OCI-LY7 (cell line): ENCODE data around the gene MARS1. TPM values are rescaled to one million over a fixed set of nuclear protein-coding genes. Genes with fewer than 3 reads are reported as not detected.

Source experiments
- BruUV-seq: library from RNA; stranded (reverse); fragments of 400-500 nt; replicated peaks from 2 replicates; lab custom pipeline; 2021; lab: Mats Ljungman, UMichigan
- CTCF ChIA-PET: fragments of 300-600 bp; sonication (Branson Sonifier 250); formaldehyde crosslinking; loops from one replicate; lab custom pipeline; 2022; ENCODE audit warnings: antibody characterized with exemption; ENCODE audit not compliant: unreplicated experiment; lab: Charles Lee
- POLR2A ChIA-PET: fragments of 300-600 bp; sonication (Branson Sonifier 250); formaldehyde crosslinking; loops from one replicate; lab custom pipeline; 2022; ENCODE audit warnings: antibody characterized with exemption; lab: Charles Lee
- DNase-seq: peaks from one replicate; pipeline ENCODE4 v3.0.0-alpha.2; 2015; ENCODE audit warnings: low spot score
- H2AFZ ChIP-seq: fragments of 200-600 bp; sonication (generic), shearing (Covaris generic); 2 replicates; pipeline ENCODE4 v1.6.1; 2014; ENCODE audit warnings: mild to moderate bottlenecking, antibody characterized with exemption, low read length, moderate library complexity
- H3K27ac ChIP-seq: fragments of 200-600 bp; sonication (generic); 2 replicates; pipeline ENCODE4 v1.5.1; 2014; ENCODE audit warnings: mixed run types, low read depth, mild to moderate bottlenecking, moderate library complexity, low read length, inconsistent platforms; ENCODE audit not compliant: poor library complexity, severe bottlenecking
- H3K36me3 ChIP-seq: fragments of 200-600 bp; sonication (generic); 2 replicates; pipeline ENCODE4 v1.6.1; 2014; ENCODE audit warnings: mild to moderate bottlenecking, antibody characterized with exemption, low read length, moderate library complexity, mixed read lengths; ENCODE audit not compliant: insufficient read depth
- H3K4me1 ChIP-seq: fragments of 200-600 bp; sonication (generic); 2 replicates; pipeline ENCODE4 v1.5.1; 2014; ENCODE audit warnings: mild to moderate bottlenecking, low read length; ENCODE audit not compliant: insufficient read depth, poor library complexity, severe bottlenecking
- H3K4me2 ChIP-seq: fragments of 200-600 bp; sonication (generic); 2 replicates; pipeline ENCODE4 v1.6.1; 2014; ENCODE audit warnings: mild to moderate bottlenecking, low read length
- H3K4me3 ChIP-seq: fragments of 200-600 bp; sonication (generic); 2 replicates; pipeline ENCODE4 v1.5.1; 2014; ENCODE audit warnings: mild to moderate bottlenecking, low read depth, low read length; ENCODE audit not compliant: poor library complexity, severe bottlenecking
- H3K79me2 ChIP-seq: fragments of 200-600 bp; sonication (generic); 2 replicates; pipeline ENCODE4 v1.6.1; 2016; ENCODE audit warnings: low read depth, mild to moderate bottlenecking, low read length, moderate library complexity, mixed read lengths; ENCODE audit not compliant: insufficient read depth
- H3K9me2 ChIP-seq: fragments of 200-600 bp; sonication (generic); 2 replicates; pipeline ENCODE4 v1.6.1; 2016; ENCODE audit warnings: mild to moderate bottlenecking, low read length, mixed read lengths; ENCODE audit not compliant: insufficient read depth
- H3K9me3 ChIP-seq: fragments of 200-600 bp; sonication (generic); 2 replicates; pipeline ENCODE4 v1.6.1; 2014; ENCODE audit warnings: mild to moderate bottlenecking, mixed run types, low read length, mixed read lengths
- H4K20me1 ChIP-seq: fragments of 200-600 bp; sonication (generic); 2 replicates; pipeline ENCODE4 v1.6.1; 2014; ENCODE audit warnings: mild to moderate bottlenecking, antibody characterized with exemption, low read length, moderate library complexity, mixed read lengths; ENCODE audit not compliant: insufficient read depth
- CTCF ChIP-seq: fragments of 200-600 bp; sonication (generic); conservative IDR thresholded peaks from 2 replicates; pipeline ENCODE4 v1.5.1; 2014; ENCODE audit warnings: mild to moderate bottlenecking, antibody characterized with exemption, low read length, moderate library complexity, mixed read lengths
- EZH2phosphoT487 ChIP-seq: fragments of 200-600 bp; sonication (generic); IDR thresholded peaks from 2 replicates; pipeline ENCODE4 v1.6.1; 2018; ENCODE audit warnings: low read depth, borderline replicate concordance, mild to moderate bottlenecking, mixed run types, antibody characterized with exemption, low read length, moderate library complexity, mixed read lengths
- intact Hi-C: fragments of 100-400 bp; cut with micrococcal nuclease; formaldehyde crosslinking; loops from one replicate; pipeline ENCODE4 v1.10.0; 2022; ENCODE audit not compliant: unreplicated experiment
- total RNA-seq, 2 experiments: library from RNA; depleted of rRNA in 1 of 2; stranded (reverse); fragments of >200 nt in 1 of 2; shearing (Covaris generic) in 1 of 2; gene quantifications; 2 replicates each; pipeline ENCODE4 v1.2.3, GENCODE V29; 2014 to 2022

The MARS1 gene
- total RNA-seq, 2 experiments from 2014 or later: 272 to 465 TPM

DNA sequence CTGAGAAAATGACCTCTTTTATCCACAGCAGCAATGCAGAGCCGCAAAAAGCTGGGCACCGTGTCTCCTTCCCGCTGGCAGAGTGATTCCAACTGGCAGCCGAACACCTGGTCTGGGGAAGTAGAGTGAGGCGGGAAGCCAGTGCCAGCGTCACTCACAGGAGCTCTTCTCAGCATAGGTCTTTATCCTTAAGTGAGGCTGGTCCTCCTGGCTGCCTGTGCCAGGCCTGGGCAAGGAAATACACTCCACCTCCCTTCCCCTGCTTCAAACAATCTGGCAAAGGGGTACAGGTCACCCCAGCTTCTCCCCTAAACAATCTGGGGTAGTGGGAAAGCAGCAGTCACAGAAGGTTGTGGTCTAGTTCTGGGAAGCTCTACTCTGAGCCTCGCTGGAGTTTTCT is 13.0 kb upstream of the MARS1 start:
- Histone ChIP-seq H2AFZ (no peak overlapping the region), H3K9me2 (no peaks in the 10 kb centered on the region), H3K79me2 (peaks cover 12% of the 10 kb centered on the region; the same call in 1 of the 2 replicates), H4K20me1 (no peaks in the 10 kb centered on the region), H3K9me3 (no peaks in the 10 kb centered on the region), H3K36me3 (peaks cover 53% of the 10 kb centered on the region), H3K27ac (no peak overlapping the region), H3K4me3 (no peak overlapping the region), H3K4me2 (no peak overlapping the region), H3K4me1 (peaks cover 41% of the 10 kb centered on the region)
- ChIA-PET CTCF (interaction anchor here (1.0 kb wide), 1 partner anchor 13 kb away, joined by 3 read pairs; no protein-coding TSS in a partner anchor), POLR2A (interaction anchor here (0.6 kb wide), 2 partner anchors 17 to 1039 kb away, joined by 3 to 6 read pairs; no protein-coding TSS in a partner anchor)
- TF ChIP-seq EZH2phosphoT487 (no peak), CTCF (no peak)
- no TSS peak for BruUV-seq
- no peak for DNase-seq
- intact Hi-C loops: loop anchor here (5.0 kb wide), 1 partner anchor 267 kb away; no protein-coding TSS in a partner anchor

- no peak overlapping the region for H3K27ac ChIP-seq
- no peaks in the 10 kb centered on the region for H3K9me3 ChIP-seq
- ChIA-PET CTCF (no interaction called here), POLR2A (interaction anchor here (0.6 to 1.9 kb wide), 2 partner anchors 10 to 11 kb away, joined by 4 to 9 read pairs; no protein-coding TSS in a partner anchor)
- H3K4me1 ChIP-seq: peaks cover 48% of the 10 kb centered on the region
- H4K20me1 ChIP-seq: no peaks in the 10 kb centered on the region
- no TSS peak for BruUV-seq
- no peak for DNase-seq
- intact Hi-C loops: loop anchor here (5.0 kb wide), 1 partner anchor 267 kb away; no protein-coding TSS in a partner anchor
- peak overlapping the region; percentile 97 for H3K4me2 ChIP-seq
- H3K9me2 ChIP-seq: no peaks in the 10 kb centered on the region
- H3K79me2 ChIP-seq: peaks cover 12% of the 10 kb centered on the region; the same call in 1 of the 2 replicates
- H3K36me3 ChIP-seq: peaks cover 46% of the 10 kb centered on the region
- TF ChIP-seq CTCF: no peak
- TF ChIP-seq EZH2phosphoT487: no peak
- peak overlapping the region; percentile 76 for H3K4me3 ChIP-seq
- H2AFZ ChIP-seq: no peak overlapping the region
These were observed 12.4 kb upstream of the MARS1 start for GRCh38 chr12:57475271-57476161.
